Effector CD4-positive, alpha-beta T cell (primary cell): ENCODE measurements around the gene AKAP7.
"Not testable (repeated sequence)": the region's sequence is repeated elsewhere in the genome, so short reads cannot be mapped to it uniquely, and the experiment has no call there.

Source experiments
- DNase-seq: peaks from one replicate; pipeline ENCODE4 v3.0.0-alpha.2; 2020

The AKAP7 gene

DNA sequence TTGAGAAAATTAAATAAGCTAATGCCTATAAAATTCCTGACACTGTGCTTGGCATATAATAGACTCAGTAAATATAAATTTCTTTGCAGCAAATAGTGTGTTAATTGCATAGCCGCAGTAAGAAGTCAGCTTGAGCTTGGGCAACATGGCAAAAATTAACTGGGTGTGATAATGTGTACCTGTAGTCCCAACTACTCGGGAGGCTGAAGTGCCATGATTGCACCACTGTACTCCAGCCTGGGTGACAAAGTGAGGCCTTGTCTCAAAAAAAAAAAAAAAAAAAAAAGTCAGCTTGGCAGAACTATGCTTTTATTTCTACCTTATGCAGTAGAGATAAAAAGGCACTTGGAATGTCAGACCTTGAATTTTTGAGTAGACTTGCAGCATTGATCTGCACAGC lies 121.8 kb downstream of the AKAP7 start:
- DNase-seq = no peak

DNA sequence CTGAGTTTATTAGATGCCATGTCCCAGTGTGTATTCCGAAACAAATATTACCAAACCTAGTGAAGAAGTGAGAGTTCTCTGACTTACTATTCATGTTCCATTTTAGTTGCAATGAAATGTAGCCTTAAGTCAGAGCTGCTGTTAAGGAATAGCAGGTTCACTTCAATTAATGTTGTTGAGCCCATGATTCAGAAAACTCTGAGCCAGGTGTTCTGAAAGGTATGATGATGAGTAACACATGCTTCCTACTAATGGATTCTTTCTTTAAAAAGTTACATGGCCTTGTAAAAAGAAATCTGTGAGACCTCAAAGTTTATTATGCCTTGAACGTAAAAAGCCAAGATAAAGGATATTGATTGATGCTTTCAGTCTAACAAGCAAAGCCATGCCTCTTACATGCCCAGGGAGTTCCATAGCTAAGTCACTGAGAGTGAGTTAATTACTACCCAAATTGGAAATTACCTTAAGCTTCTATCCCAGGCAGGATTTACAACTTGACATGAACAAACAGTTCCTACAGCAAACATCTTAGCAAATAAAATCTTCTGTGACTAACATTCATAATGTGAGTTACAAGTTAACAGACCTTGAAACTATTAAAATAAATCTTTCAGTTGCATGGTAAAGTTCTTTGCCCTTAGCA lies 122.9 kb downstream of the AKAP7 start:
- DNase-seq = no peak

GRCh38 chr6:131258816-131259476 lies 123.7 kb downstream of the AKAP7 start:
- no peak for DNase-seq

- not testable (repeated sequence) for DNase-seq
Measured at GRCh38 chr6:131260960-131261359, 125.7 kb downstream of the AKAP7 start.

- no peak for DNase-seq
Measured at GRCh38 chr6:131262060-131262459, 126.8 kb downstream of the AKAP7 start.

DNA sequence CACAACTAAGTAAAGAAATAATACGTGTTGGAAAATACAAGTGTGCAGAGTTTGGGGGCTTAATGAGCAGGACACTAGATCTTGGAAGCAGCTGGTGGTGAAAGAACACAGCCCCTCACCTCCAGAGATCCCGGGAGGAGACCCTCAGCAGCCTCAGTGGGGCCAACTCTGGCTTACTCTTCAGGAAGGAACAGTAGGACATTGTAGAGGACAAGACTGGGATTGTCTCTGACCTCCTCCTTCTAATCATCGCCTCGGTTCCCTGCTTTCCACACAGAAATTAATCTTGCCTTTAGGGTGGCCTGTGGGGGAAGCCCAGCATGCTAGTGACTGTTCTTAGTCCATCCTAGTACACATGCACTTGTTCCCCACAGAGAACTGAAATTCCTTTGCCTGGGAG lies 130.7 kb downstream of the AKAP7 start:
- no peak for DNase-seq

DNA sequence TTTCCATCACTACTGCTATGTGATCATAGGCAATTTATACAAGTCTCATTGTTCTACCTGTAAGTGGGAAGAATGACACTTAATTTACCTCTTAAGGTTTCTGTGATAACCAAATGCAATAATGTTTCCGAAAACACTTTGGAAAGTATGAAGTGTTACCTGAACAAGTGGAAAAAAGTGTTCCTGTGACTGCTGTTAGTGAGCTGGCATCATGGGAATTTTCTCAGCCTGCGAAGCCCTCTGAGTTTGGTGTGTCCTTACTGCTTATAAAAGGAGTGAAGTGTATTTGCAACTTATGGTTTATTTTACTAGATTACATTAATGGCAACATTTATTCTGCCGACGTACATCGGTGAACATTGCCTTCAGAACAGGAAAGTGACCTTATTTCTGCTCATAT lies 133.0 kb downstream of the AKAP7 start:
- no peak for DNase-seq

GRCh38 chr6:131269565-131270391 lies 134.5 kb downstream of the AKAP7 start:
- no peak for DNase-seq

DNA sequence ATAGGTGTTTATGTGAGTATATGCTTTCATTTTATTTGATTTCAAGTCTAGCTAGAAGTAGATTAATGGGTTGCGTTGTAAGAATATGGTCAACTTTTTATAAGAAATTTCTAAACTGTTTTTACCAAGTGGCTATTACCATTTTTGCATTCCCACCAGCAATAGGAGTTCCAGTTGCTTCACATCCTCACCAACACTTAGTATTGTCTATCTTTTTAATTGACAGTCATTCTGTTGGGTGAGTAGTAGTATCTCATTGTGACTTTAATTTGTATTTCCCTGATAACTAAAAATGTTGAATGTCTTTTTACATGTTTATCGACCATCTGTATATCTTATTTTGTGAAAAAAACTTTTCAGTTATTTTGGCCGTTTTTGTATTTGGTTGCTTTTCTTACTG lies 135.3 kb downstream of the AKAP7 start:
- DNase-seq = no peak

- DNase-seq = no peak
Measured at GRCh38 chr6:131275273-131275672, 140.0 kb downstream of the AKAP7 start.

GRCh38 chr6:131277591-131277990 lies 142.3 kb downstream of the AKAP7 start:
- DNase-seq = no peak

GRCh38 chr6:131281471-131282270 lies 146.4 kb downstream of the AKAP7 start:
- DNase-seq = peak; percentile 55

DNA sequence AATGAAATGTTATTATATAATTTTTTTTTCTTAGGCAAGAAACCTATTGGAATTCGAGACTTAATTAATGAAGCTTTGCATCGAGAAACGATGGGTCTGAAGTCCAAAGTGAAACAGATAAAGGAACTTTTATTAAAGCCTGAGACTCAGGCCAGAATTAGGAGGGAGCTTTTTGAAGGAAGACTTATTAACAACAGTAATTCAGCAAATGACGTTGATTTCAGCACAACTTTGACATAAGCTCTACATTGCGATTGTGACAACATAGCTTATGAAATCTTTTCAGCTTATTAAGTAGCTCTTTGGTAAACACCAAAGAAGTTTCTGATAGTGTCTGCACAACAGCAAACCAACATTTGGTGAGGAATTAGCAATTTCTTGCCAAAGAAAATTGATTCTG lies 147.1 kb downstream of the AKAP7 start:
- no peak for DNase-seq

- DNase-seq = no peak
Measured at GRCh38 chr6:131283466-131284175, 148.4 kb downstream of the AKAP7 start.

DNA sequence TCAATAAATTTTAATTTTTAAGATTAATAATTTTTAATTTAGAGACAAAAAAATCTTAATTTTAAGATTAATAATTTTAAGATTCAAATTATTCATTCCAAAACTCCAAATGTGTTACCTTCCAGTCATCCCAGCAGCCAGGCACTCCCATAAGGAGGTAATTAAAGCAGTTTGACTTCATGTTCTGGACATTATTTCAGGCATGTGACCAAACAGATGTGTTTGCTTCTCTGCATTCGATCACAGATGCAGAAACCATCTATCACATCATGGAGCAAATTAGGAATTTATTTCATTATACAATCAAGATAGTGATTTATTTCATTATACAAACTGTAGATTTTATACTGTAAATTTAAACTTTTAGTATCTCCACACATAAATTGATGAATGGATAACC lies 150.3 kb downstream of the AKAP7 start:
- no peak for DNase-seq

DNA sequence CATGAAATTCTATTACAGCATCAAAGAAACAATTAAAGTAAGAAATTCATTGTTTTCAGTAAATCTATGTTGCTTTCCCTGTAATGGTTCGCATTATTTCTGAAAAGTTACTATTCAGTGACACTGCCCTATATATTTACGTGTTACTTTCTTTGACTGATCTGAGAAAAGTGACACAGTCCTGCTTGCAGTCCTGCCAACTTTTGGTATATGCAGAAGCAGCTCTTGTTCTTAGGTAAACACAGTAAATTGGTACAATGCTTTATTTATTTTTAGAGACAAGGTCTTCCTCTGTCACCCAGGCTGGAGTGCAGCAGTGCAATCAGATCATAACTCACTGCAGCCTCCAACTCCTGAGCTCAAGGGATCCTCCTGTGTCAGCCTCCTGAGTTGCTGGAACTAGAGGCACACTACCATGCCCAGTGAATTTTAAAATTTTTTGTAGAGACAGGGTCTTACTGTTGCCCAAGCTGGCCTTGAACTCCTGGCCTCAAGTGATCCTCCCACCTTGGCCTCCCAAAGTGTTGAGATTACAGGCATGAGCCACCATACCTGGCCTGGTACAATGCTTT lies 151.3 kb downstream of the AKAP7 start:
- DNase-seq = no peak

- no peak for DNase-seq
Measured at GRCh38 chr6:131288214-131288613, 152.9 kb downstream of the AKAP7 start.

- no peak for DNase-seq
Measured at GRCh38 chr6:131290955-131291354, 155.7 kb downstream of the AKAP7 start.

- no peak for DNase-seq
Measured at GRCh38 chr6:131292145-131292938, 157.1 kb downstream of the AKAP7 start.

GRCh38 chr6:131293472-131293911 lies 158.2 kb downstream of the AKAP7 start:
- no peak for DNase-seq

- no peak for DNase-seq
Measured at GRCh38 chr6:131295081-131295480, 159.8 kb downstream of the AKAP7 start.
